ENCODE data around the gene NSFL1C. TPM values are rescaled to one million over a fixed set of nuclear protein-coding genes. Genes with fewer than 3 reads are reported as not detected.

The NSFL1C gene
- total RNA-seq, 1 experiment from 2014 or later, result 151 TPM

GRCh38 chr20:1403624-1404023 is 63.0 kb downstream of the NSFL1C start:
- ChIA-PET POLR2A (interaction anchor here (0.6 kb wide), 2 partner anchors 26 to 74 kb away, joined by 4 to 5 read pairs; no protein-coding TSS in a partner anchor), CTCF (no interaction called here)
- H3K27me3 ChIP-seq (ENCODE audit: control insufficient read depth, insufficient read depth, low read length), result no peaks in the 10 kb centered on the region
- no TSS peak for BruUV-seq (replicated peaks)
- peaks cover 13% of the 10 kb centered on the region; the same call in 1 of the 2 replicates for H3K9me3 ChIP-seq (ENCODE audit: control insufficient read depth, insufficient read depth, low read depth, low read length)
- in situ Hi-C loops (cut with HindIII; ENCODE audit: low pct_unique_long_range_greater_than_20kb, low sequenced_read_pairs) (no loop called here), intact Hi-C loops (cut with micrococcal nuclease; ENCODE audit: unreplicated experiment) (no loop called here)
- ATAC-seq (no peak), DNase-seq (ENCODE audit: low read depth, low spot score) (no peak)
- H3K4me3 ChIP-seq (ENCODE audit: low read depth in 2 of 2, low read length in 2 of 2), result no peak overlapping the region
- H3K4me1 ChIP-seq (ENCODE audit: control insufficient read depth, insufficient read depth, low read length), result peaks cover 36% of the 10 kb centered on the region
- H3K27ac ChIP-seq (ENCODE audit: low read length), result peak overlapping the region; percentile 84
- no peaks in the 10 kb centered on the region for H3K36me3 ChIP-seq (ENCODE audit: control insufficient read depth, insufficient read depth, low read length)
- no peak for TF ChIP-seq TCF7L2 (IDR thresholded peaks at IDR 0.05; ENCODE audit: low read depth, low read length)
- TF ChIP-seq SIN3A (IDR thresholded peaks at IDR 0.05; ENCODE audit: borderline replicate concordance, insufficient read depth, low read depth, low read length), result no peak
- TF ChIP-seq, protein P1, sequence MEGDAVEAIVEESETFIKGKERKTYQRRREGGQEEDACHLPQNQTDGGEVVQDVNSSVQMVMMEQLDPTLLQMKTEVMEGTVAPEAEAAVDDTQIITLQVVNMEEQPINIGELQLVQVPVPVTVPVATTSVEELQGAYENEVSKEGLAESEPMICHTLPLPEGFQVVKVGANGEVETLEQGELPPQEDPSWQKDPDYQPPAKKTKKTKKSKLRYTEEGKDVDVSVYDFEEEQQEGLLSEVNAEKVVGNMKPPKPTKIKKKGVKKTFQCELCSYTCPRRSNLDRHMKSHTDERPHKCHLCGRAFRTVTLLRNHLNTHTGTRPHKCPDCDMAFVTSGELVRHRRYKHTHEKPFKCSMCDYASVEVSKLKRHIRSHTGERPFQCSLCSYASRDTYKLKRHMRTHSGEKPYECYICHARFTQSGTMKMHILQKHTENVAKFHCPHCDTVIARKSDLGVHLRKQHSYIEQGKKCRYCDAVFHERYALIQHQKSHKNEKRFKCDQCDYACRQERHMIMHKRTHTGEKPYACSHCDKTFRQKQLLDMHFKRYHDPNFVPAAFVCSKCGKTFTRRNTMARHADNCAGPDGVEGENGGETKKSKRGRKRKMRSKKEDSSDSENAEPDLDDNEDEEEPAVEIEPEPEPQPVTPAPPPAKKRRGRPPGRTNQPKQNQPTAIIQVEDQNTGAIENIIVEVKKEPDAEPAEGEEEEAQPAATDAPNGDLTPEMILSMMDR (IDR thresholded peaks at IDR 0.05), result no peak

DNA sequence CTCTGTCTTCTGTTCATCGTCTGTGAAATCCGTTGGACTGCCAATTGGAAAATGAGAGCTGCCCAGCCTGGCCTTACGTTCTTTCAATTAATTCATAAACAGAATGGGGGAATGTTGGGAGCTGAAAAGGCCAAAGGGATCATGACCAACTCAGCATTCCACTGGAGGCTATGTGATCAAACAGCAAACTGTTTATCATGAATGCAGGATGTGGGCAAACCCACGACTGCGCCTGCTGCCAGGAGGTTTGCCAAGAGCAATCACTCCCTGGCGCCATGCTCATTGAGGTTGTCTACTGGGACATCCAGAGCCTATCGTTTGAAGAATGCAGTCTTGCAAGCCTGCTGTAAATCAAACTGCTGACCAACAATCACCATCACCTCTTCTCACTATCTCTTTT is 64.5 kb downstream of the NSFL1C start:
- in situ Hi-C loops (cut with HindIII; ENCODE audit: low pct_unique_long_range_greater_than_20kb, low sequenced_read_pairs), result no loop called here
- ATAC-seq (peak; percentile 55; the same call in 1 of the 2 replicates), DNase-seq (ENCODE audit: low read depth, low spot score) (no peak)
- Histone ChIP-seq H3K9me3 (ENCODE audit: control insufficient read depth, insufficient read depth, low read depth, low read length) (peaks cover 7% of the 10 kb centered on the region; the same call in 1 of the 2 replicates), H3K27me3 (ENCODE audit: control insufficient read depth, insufficient read depth, low read length) (no peaks in the 10 kb centered on the region), H3K27ac (ENCODE audit: low read length) (peak overlapping the region; percentile 84), H3K4me3 (ENCODE audit: low read depth in 2 of 2, low read length in 2 of 2) (no peak overlapping the region), H3K36me3 (ENCODE audit: control insufficient read depth, insufficient read depth, low read length) (no peaks in the 10 kb centered on the region), H3K4me1 (ENCODE audit: control insufficient read depth, insufficient read depth, low read length) (peaks cover 38% of the 10 kb centered on the region)
- ChIA-PET CTCF (no interaction called here), POLR2A (no interaction called here)
- intact Hi-C loops (cut with micrococcal nuclease; ENCODE audit: unreplicated experiment), result no loop called here
- TF ChIP-seq, protein P1 (IDR thresholded peaks at IDR 0.05), result no peak
- BruUV-seq (replicated peaks), result no TSS peak

- H3K27me3 ChIP-seq (ENCODE audit: control insufficient read depth, insufficient read depth, low read length), result no peaks in the 10 kb centered on the region
- H3K4me1 ChIP-seq (ENCODE audit: control insufficient read depth, insufficient read depth, low read length), result peaks cover 38% of the 10 kb centered on the region
- no peaks in the 10 kb centered on the region for H3K36me3 ChIP-seq (ENCODE audit: control insufficient read depth, insufficient read depth, low read length)
- BruUV-seq (replicated peaks), result no TSS peak
- no peak for ATAC-seq
- DNase-seq (ENCODE audit: low read depth, low spot score), result no peak
- intact Hi-C loops (cut with micrococcal nuclease; ENCODE audit: unreplicated experiment) (no loop called here), in situ Hi-C loops (cut with HindIII; ENCODE audit: low pct_unique_long_range_greater_than_20kb, low sequenced_read_pairs) (no loop called here)
- no peak overlapping the region for H3K4me3 ChIP-seq (ENCODE audit: low read depth in 2 of 2, low read length in 2 of 2)
- H3K27ac ChIP-seq (ENCODE audit: low read length), result peak overlapping the region; percentile 84
- H3K9me3 ChIP-seq (ENCODE audit: control insufficient read depth, insufficient read depth, low read depth, low read length), result peaks cover 6% of the 10 kb centered on the region; the same call in 1 of the 2 replicates
- POLR2A ChIA-PET, result no interaction called here
- CTCF ChIA-PET, result interaction anchor here (0.7 kb wide), 1 partner anchor 195 kb away, joined by 4 read pairs; no protein-coding TSS in a partner anchor
- TF ChIP-seq REST (IDR thresholded peaks at IDR 0.05; ENCODE audit: insufficient read depth in 1 of 2, low read depth in 2 of 2, low read length in 1 of 2), result no peak
- no peak for TF ChIP-seq TCF7L2 (IDR thresholded peaks at IDR 0.05; ENCODE audit: low read depth, low read length)
- TF ChIP-seq, protein P1 (IDR thresholded peaks at IDR 0.05), result no peak
- TF ChIP-seq SIN3A (IDR thresholded peaks at IDR 0.05; ENCODE audit: borderline replicate concordance, insufficient read depth, low read depth, low read length), result no peak
- TF ChIP-seq POLR2AphosphoS5 (IDR thresholded peaks at IDR 0.05; ENCODE audit: low read depth, low read length), result no peak
These were observed 65.2 kb downstream of the NSFL1C start for GRCh38 chr20:1401451-1401907.

All from Panc1 (cell line).